AG09319 (cell line): ENCODE results near the gene COPE.

ENCODE experiments used
- DNase-seq: peaks from one replicate; pipeline ENCODE4 v3.0.0-alpha.2; 2010; ENCODE audit warnings: low read depth; ENCODE audit errors: extremely low read depth
- CTCF ChIP-seq: IDR thresholded peaks from 2 replicates; pipeline ENCODE4 v1.5.1; 2011; ENCODE audit warnings: low read depth, mild to moderate bottlenecking, inconsistent platforms, low read length, moderate library complexity

COPE gene

GRCh38 chr19:18871543-18871942 is 47.6 kb downstream of the COPE start:
- TF ChIP-seq CTCF, result no peak
- no peak for DNase-seq

- TF ChIP-seq CTCF, result no peak
- DNase-seq, result no peak
These were observed 48.5 kb downstream of the COPE start for GRCh38 chr19:18870531-18871172.

GRCh38 chr19:18869781-18870530 is 49.2 kb downstream of the COPE start:
- no peak for DNase-seq
- no peak for TF ChIP-seq CTCF

GRCh38 chr19:18869023-18869618 is 50.1 kb downstream of the COPE start:
- no peak for DNase-seq
- TF ChIP-seq CTCF, result no peak

- TF ChIP-seq CTCF, result no peak
- DNase-seq, result no peak
These were observed 50.7 kb downstream of the COPE start for GRCh38 chr19:18868380-18869022.

GRCh38 chr19:18867751-18868150 is 51.4 kb downstream of the COPE start:
- DNase-seq, result no peak
- TF ChIP-seq CTCF, result no peak

GRCh38 chr19:18867199-18867598 is 52.0 kb downstream of the COPE start:
- DNase-seq, result no peak
- TF ChIP-seq CTCF, result no peak
